ENCODE results near the gene RDH16. TPM values are rescaled to one million over a fixed set of nuclear protein-coding genes. Genes with fewer than 3 reads are reported as not detected.

RDH16 gene, protein sequence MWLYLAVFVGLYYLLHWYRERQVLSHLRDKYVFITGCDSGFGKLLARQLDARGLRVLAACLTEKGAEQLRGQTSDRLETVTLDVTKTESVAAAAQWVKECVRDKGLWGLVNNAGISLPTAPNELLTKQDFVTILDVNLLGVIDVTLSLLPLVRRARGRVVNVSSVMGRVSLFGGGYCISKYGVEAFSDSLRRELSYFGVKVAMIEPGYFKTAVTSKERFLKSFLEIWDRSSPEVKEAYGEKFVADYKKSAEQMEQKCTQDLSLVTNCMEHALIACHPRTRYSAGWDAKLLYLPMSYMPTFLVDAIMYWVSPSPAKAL
- polyA plus RNA-seq (2011; rRNA removed) = 0.21 and 0.22 TPM in 2 replicates
- 0.05 and 0.07 TPM in 2 replicates for polyA plus RNA-seq (2012; cell fraction: cytosol; rRNA removed)
- polyA plus RNA-seq (2012; cell fraction: nucleus; rRNA removed) = 0.43 and 0.59 TPM in 2 replicates
- polyA plus RNA-seq (2017; fragmentation: RNase III; extraction: RNeasy Plus Mini Kit Qiagen cat#74134 plus additional on column Dnase treatment) = 0.06 to 0.09 TPM (median 0.08 TPM) in 3 replicates
- polyA minus RNA-seq (2011; rRNA and poly(A)+ RNA removed) = 0.29 TPM in 1 of 2 replicates, not detected in the other

DNA sequence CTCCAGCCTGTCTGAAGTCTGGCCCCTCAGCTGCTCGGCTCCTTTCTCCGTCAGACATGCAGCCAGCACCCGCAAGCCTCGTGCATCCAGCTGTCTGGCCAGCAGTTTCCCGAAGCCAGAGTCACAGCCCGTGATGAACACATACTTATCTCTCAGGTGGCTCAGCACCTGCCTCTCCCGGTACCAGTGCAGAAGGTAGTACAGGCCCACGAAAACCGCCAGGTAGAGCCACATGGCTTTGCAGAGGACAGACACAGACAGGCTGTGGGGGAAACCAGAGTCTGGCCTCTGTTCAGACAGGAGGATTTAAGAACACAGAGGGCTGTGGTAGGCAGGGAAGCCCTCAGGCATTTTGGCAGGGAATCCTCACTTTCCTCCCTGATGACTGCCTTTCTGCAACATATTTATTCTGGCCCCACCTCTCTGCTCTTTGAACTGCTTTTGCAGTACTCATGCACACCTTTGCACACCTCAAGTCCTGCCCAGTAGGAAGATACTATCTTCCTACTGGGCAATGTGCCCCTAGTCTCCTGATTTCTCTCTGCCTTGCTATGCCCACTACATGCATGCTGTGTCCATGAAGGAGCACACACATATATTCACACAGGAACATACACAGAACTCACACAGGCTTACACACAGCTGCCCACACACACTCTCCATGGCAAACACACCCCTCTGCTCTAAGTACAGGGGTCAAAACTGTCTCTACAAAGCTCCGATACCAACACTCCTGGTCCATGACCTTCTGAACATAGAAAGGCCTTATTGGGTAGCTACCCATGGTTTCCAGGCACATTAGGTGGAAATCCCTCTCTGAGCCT, at the start of gene RDH16:
Gene RDH16, minus strand, starts transcription at position 380 of the 824 bp plus-strand sequence. Its CDS starts 146 bp downstream, at position 234.
- DNase-seq (ENCODE audit: low read depth in 1 of 2, low spot score in 1 of 2) = no peak
- 78% methylated on average over 8 of the region's 10 CpGs for WGBS (ENCODE audit: missing lambda C conversion rate)
- ChIA-PET CTCF (interaction anchor here (1.3 to 2.7 kb wide), 2 partner anchors 44 to 117 kb away, joined by 3 to 9 read pairs; no protein-coding TSS in a partner anchor), POLR2A (interaction anchor here (0.5 kb wide), 1 partner anchor 200 kb away, joined by 5 read pairs; no protein-coding TSS in a partner anchor)
- peaks cover 20% of the 10 kb centered on the region for H3K4me1 ChIP-seq
- H3K4me3 ChIP-seq = no peak within 1 kb of the TSS
- peak in 1 of 2 experiments; percentile 50; a peak in 3 of 6 replicates for ATAC-seq
- no peak for FAIRE-seq
- TF ChIP-seq KDM5A (IDR thresholded peaks at IDR 0.05) = no peak
- TF ChIP-seq TP53 (CRISPR knock-in tag; IDR thresholded peaks at IDR 0.05) = no peak
- TF ChIP-seq EHMT2 (IDR thresholded peaks at IDR 0.05; ENCODE audit: low read depth) = no peak
- TF ChIP-seq NFE2L2 (conservative IDR thresholded peaks at IDR 0.05; ENCODE audit: low read length) = no peak
- TF ChIP-seq ZFP36 (IDR thresholded peaks at IDR 0.05; ENCODE audit: borderline replicate concordance, partially characterized antibody) = no peak
- no peak for TF ChIP-seq HOXB13 (CRISPR knock-in tag; IDR thresholded peaks at IDR 0.05; ENCODE audit: low read depth)
- no peak for TF ChIP-seq MYC (IDR thresholded peaks at IDR 0.05; ENCODE audit: borderline replicate concordance, low read length)
- no peak for TF ChIP-seq NR3C1 (IDR thresholded peaks at IDR 0.05)
- no peak for TF ChIP-seq HEYL (CRISPR knock-in tag; IDR thresholded peaks at IDR 0.05)
- no peak for TF ChIP-seq CBX8 (IDR thresholded peaks at IDR 0.05)
- TF ChIP-seq FOSL2 (IDR thresholded peaks at IDR 0.05) = no peak
- TF ChIP-seq FOSL2 (CRISPR knock-in tag; IDR thresholded peaks at IDR 0.05) = no peak
- no peak for TF ChIP-seq ESRRA (IDR thresholded peaks at IDR 0.05; ENCODE audit: borderline replicate concordance, low read length)
- no peak for TF ChIP-seq GATA3 (IDR thresholded peaks at IDR 0.05; ENCODE audit: borderline replicate concordance)
- no peak for TF ChIP-seq HOXA7 (CRISPR knock-in tag; IDR thresholded peaks at IDR 0.05)
- no peak for TF ChIP-seq ZNF302 (CRISPR knock-in tag; IDR thresholded peaks at IDR 0.05)
- TF ChIP-seq SREBF2 (IDR thresholded peaks at IDR 0.05) = no peak
- no peak for TF ChIP-seq BHLHE40 (IDR thresholded peaks at IDR 0.05; ENCODE audit: low read depth, low read length)
- TF ChIP-seq MAZ (IDR thresholded peaks at IDR 0.05; ENCODE audit: borderline replicate concordance, low read depth, low read length) = no peak
- TF ChIP-seq FOXS1 (CRISPR knock-in tag; IDR thresholded peaks at IDR 0.05) = no peak
- TF ChIP-seq, protein P1, sequence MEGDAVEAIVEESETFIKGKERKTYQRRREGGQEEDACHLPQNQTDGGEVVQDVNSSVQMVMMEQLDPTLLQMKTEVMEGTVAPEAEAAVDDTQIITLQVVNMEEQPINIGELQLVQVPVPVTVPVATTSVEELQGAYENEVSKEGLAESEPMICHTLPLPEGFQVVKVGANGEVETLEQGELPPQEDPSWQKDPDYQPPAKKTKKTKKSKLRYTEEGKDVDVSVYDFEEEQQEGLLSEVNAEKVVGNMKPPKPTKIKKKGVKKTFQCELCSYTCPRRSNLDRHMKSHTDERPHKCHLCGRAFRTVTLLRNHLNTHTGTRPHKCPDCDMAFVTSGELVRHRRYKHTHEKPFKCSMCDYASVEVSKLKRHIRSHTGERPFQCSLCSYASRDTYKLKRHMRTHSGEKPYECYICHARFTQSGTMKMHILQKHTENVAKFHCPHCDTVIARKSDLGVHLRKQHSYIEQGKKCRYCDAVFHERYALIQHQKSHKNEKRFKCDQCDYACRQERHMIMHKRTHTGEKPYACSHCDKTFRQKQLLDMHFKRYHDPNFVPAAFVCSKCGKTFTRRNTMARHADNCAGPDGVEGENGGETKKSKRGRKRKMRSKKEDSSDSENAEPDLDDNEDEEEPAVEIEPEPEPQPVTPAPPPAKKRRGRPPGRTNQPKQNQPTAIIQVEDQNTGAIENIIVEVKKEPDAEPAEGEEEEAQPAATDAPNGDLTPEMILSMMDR (IDR thresholded peaks at IDR 0.05) = no peak
- peak within 1 kb of the TSS in 1 of 2 experiments; percentile 41; a peak in 4 of 6 replicates for H3K27ac ChIP-seq
- H3K9me3 ChIP-seq = no peaks in the 10 kb centered on the region; the same call in 2 of the 3 replicates
- H3K4me2 ChIP-seq = peak within 1 kb of the TSS; percentile 30; the same call in 1 of the 3 replicates

DNA sequence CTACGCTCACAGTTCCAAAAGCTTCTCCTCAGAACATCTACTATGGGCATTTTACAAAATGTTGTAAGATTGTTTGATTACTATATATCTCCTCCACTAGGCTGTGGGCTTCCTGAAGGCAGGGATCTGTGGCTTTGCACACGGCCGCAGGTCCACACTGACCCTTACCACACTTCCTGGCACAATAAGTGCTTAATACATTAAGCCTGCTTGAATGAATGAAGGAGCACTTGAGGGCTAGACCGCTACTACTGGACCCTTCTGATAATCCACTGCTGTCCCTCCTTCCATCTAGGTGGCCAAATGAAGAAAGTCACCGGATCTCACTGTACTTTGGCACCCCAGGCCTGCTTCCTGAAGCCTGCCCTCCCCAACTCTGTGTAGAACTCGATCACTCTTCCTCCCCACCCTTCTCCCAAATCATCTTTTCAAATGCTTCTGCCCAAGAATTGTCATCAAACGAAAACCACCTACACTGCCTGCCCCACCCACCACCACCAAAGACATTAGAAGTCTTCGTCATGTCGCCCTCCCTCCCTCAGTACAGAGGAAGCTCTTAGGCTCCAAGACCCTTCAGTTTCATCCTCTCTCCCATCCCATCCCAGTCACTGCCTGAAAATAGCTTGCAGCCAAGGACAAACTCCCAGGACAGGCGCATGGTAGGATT, 49.5 kb upstream of the RDH16 start:
- H3K4me1 ChIP-seq = peaks cover 32% of the 10 kb centered on the region
- DNase-seq (ENCODE audit: low read depth in 1 of 2, low spot score in 1 of 2) (no peak), ATAC-seq (peak in 1 of 2 experiments; percentile 5; a peak in 4 of 6 replicates), FAIRE-seq (no peak)
- peak overlapping the region; percentile 54 to 99; a peak in 5 of 6 replicates for H3K27ac ChIP-seq
- peak overlapping the region; percentile 99; the same call in 1 of the 3 replicates for H3K4me3 ChIP-seq
- H3K9me3 ChIP-seq = no peaks in the 10 kb centered on the region
- ChIA-PET POLR2A (no interaction called here), CTCF (interaction anchor here (0.6 to 8.5 kb wide), 29 partner anchors 10 to 264 kb away, joined by 3 to 161 read pairs (median 4); partner anchors contain the start of genes MYO1A, STAT6 and TAC3)
- H3K4me2 ChIP-seq = peak overlapping the region; percentile 64
- 58% methylated on average over 10 of the region's 10 CpGs for WGBS (ENCODE audit: missing lambda C conversion rate)
- no peak for TF ChIP-seq SMC3 (IDR thresholded peaks at IDR 0.05)
- TF ChIP-seq, protein P1 (IDR thresholded peaks at IDR 0.05) = peak; percentile 39; the same call in 1 of the 3 replicates

Data from A549 (cell line).